HG03469 (cell line): ENCODE measurements around the gene MYO5A.

Experiments used
- ATAC-seq: cut with Tn5 transposase; IDR thresholded peaks from one replicate; pipeline ENCODE4 v1.9.1; 2021; ENCODE audit warnings: mild to moderate bottlenecking, moderate library complexity, moderate number of reproducible peaks; ENCODE audit not compliant: unreplicated experiment

MYO5A gene

DNA sequence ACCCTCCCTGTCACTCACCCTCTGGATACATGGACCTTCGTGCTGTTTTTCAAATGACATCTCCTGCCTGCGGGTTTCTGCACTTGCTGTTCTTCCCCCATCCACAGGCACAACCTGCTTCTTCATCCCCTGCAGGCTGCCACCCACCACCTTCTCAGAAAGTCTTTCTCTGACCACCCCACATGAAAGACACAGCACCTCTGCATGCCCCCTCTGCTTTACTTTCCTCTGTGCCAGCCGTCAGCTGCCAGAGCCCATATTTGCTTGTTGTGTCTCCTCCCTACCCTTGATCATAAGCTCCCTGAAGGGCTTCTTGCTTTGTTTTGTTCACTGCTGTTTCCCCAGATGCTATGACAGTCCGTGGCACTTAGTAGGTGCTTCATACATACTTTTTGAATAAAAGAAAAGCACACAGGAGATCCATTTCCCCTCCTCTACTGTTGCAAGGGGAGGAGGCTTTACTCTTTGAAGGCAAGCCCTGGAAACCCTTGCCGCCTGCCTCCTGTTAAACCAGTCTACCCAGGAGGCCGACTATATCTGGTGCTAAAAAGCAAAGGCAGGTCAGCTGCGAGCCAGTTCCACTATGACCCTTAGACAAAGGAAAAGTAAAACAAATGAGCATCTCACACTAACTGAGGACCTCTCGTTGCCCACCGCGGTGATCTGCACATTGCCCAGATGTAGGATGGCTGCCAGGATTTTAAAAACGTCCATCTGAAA, 265.0 kb downstream of the MYO5A start:
- no peak for ATAC-seq

DNA sequence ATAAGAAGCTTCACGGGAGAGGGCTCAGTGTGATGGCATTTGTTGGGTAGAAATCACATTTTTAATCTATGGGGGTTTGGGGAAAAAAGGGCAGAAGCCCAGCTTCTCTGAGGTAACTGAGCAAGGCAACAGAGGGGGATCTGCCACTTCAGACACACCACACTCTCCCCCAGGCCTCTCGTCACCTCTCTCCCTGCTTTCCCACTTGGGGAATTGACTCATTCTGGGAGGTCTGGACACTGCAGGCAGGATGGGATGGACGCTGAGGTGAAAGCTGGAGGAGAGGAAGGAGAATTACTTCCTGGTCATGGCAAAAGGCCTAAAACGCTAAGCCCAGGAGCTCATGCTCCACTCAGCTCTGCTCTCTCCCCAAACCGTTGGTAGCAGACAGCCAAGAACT, 266.3 kb downstream of the MYO5A start:
- ATAC-seq, result no peak

DNA sequence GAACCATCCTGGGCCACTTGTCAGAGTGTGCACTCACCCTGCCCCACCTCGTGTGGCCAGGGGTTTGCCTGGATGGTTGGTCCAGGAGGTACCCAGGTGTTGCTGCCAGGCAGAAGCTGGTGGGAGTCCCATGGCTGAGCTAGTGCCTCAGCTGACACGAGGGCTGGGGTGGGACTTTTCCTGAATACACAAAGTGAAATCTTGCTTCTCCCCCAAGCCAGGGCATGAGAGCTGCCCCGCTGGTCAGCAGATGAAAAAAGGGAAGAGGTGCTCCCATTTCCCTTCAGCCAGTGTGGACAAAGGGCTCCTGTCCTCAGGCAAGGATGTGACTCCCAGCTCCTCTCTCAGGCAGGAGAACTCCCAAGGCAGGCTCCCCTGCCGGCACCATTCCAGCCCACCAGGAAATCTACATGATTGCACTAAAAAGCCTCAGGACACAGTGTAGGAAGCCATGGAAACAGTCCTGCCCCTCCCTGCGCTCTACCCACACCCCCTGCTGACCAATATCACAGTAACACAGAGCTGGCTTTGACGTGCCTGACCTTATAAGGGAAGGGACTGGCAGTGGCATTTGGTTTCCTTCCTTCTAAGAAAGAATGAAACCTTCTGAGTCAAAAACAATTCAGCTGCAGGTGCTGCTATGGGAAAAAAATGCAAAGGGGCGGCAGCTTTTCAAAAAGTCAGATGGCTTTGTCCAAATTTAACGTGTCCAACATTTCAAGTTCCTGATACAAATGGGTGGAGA, 267.0 kb downstream of the MYO5A start:
- ATAC-seq, result peak; percentile 97

DNA sequence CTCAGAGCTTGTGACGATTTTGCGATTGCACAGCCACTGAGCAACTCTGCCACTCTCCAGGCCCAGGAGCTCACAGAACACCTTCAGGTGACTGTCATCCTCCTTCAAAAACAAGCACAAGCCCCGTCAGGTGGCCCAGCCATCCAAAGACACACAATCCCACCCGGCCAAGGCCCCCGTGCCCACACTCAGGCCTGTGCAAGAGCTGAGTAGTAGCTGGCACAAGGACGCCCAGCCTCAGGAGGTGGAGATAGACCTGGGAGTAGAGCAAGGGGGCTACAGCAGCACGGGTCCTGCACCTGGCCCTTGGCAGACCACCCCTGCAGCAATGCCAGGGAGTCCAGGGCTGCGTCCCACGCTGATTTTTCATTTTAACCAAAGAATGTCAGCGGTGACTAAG, 267.7 kb downstream of the MYO5A start:
- ATAC-seq, result no peak

DNA sequence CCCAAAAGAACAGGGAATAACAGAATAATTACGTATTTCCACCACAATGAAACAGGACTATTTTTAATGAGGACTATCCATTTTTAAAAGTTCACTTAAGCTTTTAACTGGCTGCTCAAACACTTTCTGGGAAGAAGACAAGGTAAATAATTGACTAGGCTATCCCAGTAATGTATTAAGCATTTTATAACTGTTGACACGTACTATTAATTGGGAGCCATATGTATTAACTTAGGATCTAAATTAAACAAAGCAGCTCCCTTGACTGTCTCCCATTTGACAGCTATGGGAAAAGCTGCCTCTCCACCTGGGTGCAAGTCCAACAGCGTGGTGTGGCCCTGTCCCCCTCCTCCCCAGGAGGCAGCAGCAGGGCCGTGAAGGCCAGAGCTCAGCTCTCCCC, 269.2 kb downstream of the MYO5A start:
- no peak for ATAC-seq

DNA sequence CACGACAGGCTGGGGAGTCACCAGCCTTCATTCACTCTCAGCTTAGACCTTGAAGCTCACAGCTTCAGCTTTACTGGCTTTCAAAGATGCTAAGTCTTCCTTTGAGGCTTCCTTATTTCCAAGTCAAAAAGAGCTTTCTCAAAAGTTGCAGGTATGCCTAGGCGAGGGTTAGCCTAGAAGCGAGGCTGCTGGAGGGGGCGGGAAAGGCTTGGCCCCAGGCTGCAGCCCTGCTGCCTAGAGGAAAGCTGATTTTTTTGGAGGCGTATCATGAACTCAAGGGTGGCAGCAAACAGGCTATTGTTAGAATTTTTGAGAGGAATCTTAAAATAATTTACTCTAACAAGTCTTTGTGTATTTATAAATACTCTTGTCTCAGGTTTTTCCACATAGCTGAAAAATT, 270.2 kb downstream of the MYO5A start:
- no peak for ATAC-seq

DNA sequence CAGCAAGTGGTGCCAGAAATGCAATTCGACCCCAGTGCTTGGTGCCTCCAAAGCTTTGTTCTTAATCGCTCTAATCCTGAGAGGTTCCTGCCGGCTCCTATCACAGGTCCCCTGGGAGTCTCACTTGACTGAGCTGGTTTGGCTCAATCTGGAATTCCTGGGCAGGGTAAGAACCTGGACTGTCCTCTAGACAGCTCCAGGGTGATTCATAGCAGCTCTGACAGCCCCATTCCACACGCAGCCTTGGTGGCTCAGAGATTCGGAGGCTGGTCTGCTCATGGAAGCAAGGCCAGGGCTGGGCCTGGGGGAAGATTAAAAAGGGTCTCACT, 271.0 kb downstream of the MYO5A start:
- no peak for ATAC-seq
